CD14-positive monocyte (primary cell): Measurements from ENCODE around the gene CCNI2. TPM values are rescaled to one million over a fixed set of nuclear protein-coding genes. Genes with fewer than 3 reads are reported as not detected.

ENCODE experiments used
- DNase-seq, 3 donors: peaks; one replicate each; pipeline ENCODE4 v3.0.0-alpha.2; 2011 to 2022
- H2AFZ ChIP-seq: 2 replicates; pipeline ENCODE4 v1.6.0; 2012; ENCODE audit warnings: mild to moderate bottlenecking, low read depth, low read length, inconsistent platforms; ENCODE audit not compliant: insufficient read depth, poor library complexity, severe bottlenecking
- H3K27ac ChIP-seq, 2 donors: 1 replicate in 1 of 2; 2 replicates in 1 of 2; pipeline ENCODE4 v1.5.1; 2012 to 2013; ENCODE audit warnings: low read length in 2 of 2, control low read depth in 1 of 2, inconsistent platforms in 1 of 2, low read depth in 1 of 2, mild to moderate bottlenecking in 1 of 2
- H3K27me3 ChIP-seq, 2 donors: one replicate each; pipeline versions ENCODE4 v1.6.0 to v1.6.1; 2011 to 2013; ENCODE audit warnings: low read length in 2 of 2; ENCODE audit not compliant: control insufficient read depth in 2 of 2, insufficient read depth in 2 of 2
- H3K36me3 ChIP-seq, 2 donors: replicated peaks in 1 of 2; 1 replicate in 1 of 2; 2 replicates in 1 of 2; pipeline versions ENCODE4 v1.5.1 to v1.6.1; 2012 to 2013; ENCODE audit warnings: low read length in 2 of 2, control low read depth in 1 of 2, inconsistent platforms in 1 of 2, mild to moderate bottlenecking in 1 of 2; ENCODE audit not compliant: insufficient read depth in 2 of 2, control insufficient read depth in 1 of 2
- H3K4me1 ChIP-seq, 2 donors: 1 replicate in 1 of 2; 2 replicates in 1 of 2; pipeline versions ENCODE4 v1.5.1 to v1.6.1; 2012 to 2013; ENCODE audit warnings: low read length in 2 of 2, control low read depth in 1 of 2, inconsistent platforms in 1 of 2, mild to moderate bottlenecking in 1 of 2, moderate library complexity in 1 of 2; ENCODE audit not compliant: insufficient read depth in 2 of 2, control insufficient read depth in 1 of 2
- H3K4me2 ChIP-seq: replicated peaks from 2 replicates; pipeline ENCODE3; 2012; ENCODE audit warnings: low read length, moderate library complexity, mild to moderate bottlenecking; ENCODE audit not compliant: poor library complexity, severe bottlenecking; ENCODE audit errors: extremely low read depth
- H3K4me3 ChIP-seq, 3 experiments: fragments of 200-600 bp in 1 of 3; sonication (generic) in 1 of 3; replicated peaks in 1 of 3; 1 replicate in 2 of 3; 2 replicates in 1 of 3; pipeline ENCODE4 v1.5.1; 2011 to 2013; ENCODE audit warnings: low read length in 3 of 3, mild to moderate bottlenecking in 3 of 3, control low read depth in 2 of 3, low read depth in 2 of 3, inconsistent platforms in 1 of 3, moderate library complexity in 1 of 3
- H3K79me2 ChIP-seq: 2 replicates; pipeline ENCODE4 v1.6.0; 2012; ENCODE audit warnings: mild to moderate bottlenecking, control low read depth, inconsistent platforms, low read length, moderate library complexity; ENCODE audit not compliant: insufficient read depth
- H3K9ac ChIP-seq: 2 replicates; pipeline ENCODE4 v1.6.0; 2017; ENCODE audit warnings: low read length, mild to moderate bottlenecking; ENCODE audit not compliant: insufficient read depth, poor library complexity, severe bottlenecking
- H3K9me3 ChIP-seq, 2 donors: replicated peaks in 1 of 2; 1 replicate in 1 of 2; 2 replicates in 1 of 2; pipeline versions ENCODE4 v1.5.1 to v1.6.1; 2012 to 2013; ENCODE audit warnings: low read length in 2 of 2, control low read depth in 1 of 2; ENCODE audit not compliant: control insufficient read depth in 1 of 2, insufficient read depth in 1 of 2
- H4K20me1 ChIP-seq: 2 replicates; pipeline ENCODE4 v1.6.0; 2012; ENCODE audit warnings: mild to moderate bottlenecking, low read length, control low read depth, moderate library complexity; ENCODE audit not compliant: insufficient read depth
- H3K27ac Mint-ChIP-seq, 7 donors: one replicate each; pipeline ENCODE4 v1.8.0; 2020; ENCODE audit warnings: mild to moderate bottlenecking in 7 of 7, mixed read lengths in 7 of 7, moderate library complexity in 6 of 7, inconsistent platforms in 2 of 7
- H3K27me3 Mint-ChIP-seq, 3 donors: one replicate each; pipeline ENCODE4 v1.8.0; 2021 to 2022; ENCODE audit warnings: low read depth in 3 of 3, mild to moderate bottlenecking in 3 of 3, mixed read lengths in 3 of 3, moderate library complexity in 3 of 3, inconsistent platforms in 1 of 3
- H3K36me3 Mint-ChIP-seq, 2 donors: one replicate each; pipeline ENCODE4 v1.8.0; 2020; ENCODE audit warnings: mixed read lengths in 2 of 2, inconsistent platforms in 1 of 2, mild to moderate bottlenecking in 1 of 2
- H3K4me1 Mint-ChIP-seq: one replicate; pipeline ENCODE4 v1.8.0; 2020; ENCODE audit warnings: mild to moderate bottlenecking, mixed read lengths
- H3K4me3 Mint-ChIP-seq, 2 donors: one replicate each; pipeline ENCODE4 v1.8.0; 2020; ENCODE audit warnings: mild to moderate bottlenecking in 2 of 2, mixed read lengths in 2 of 2, moderate library complexity in 1 of 2
- H3K9me3 Mint-ChIP-seq, 7 donors: one replicate each; pipeline ENCODE4 v1.8.0; 2020 to 2022; ENCODE audit warnings: mixed read lengths in 7 of 7, mild to moderate bottlenecking in 6 of 7, moderate library complexity in 6 of 7, inconsistent platforms in 2 of 7
- CTCF ChIP-seq: fragments of 200-600 bp; IDR thresholded peaks from one replicate; pipeline ENCODE4 v1.8.0; 2022; ENCODE audit warnings: antibody characterized with exemption, mild to moderate bottlenecking
- WGBS: methylation state at CpG from one replicate; pipeline ENCODE4 v1.1.5; 2013; ENCODE audit warnings: missing lambda C conversion rate; ENCODE audit not compliant: insufficient coverage; 5-methylcytosine and 5-hydroxymethylcytosine counted together
- intact Hi-C, 2 donors: fragments of 100-400 bp; cut with micrococcal nuclease; formaldehyde crosslinking; loops; one replicate each; pipeline versions ENCODE4 v1.15.0 to v1.15.1; 2023
- polyA plus RNA-seq, 3 donors: library from polyadenylated mRNA; depleted of rRNA in 1 of 3; unstranded in 2 of 3; stranded (reverse) in 1 of 3; fragments of 300-500 nt in 2 of 3; fragments of >200 nt in 1 of 3; fragmentation: Illumina TruSeq in 2 of 3; gene quantifications; 1 replicate in 2 of 3; 2 replicates in 1 of 3; pipeline ENCODE4 v1.2.3, GENCODE V29; 2012 to 2021

Gene CCNI2
- polyA plus RNA-seq, 3 donors, result 0.72 TPM; not detected in 2

- Histone ChIP-seq H3K4me1 (peaks cover 15 to 17% of the 10 kb centered on the region in 2 donors), H3K4me2 (peak overlapping the region; percentile 80), H4K20me1 (no peaks in the 10 kb centered on the region), H3K9ac (peak overlapping the region; percentile 59), H3K4me3 (peak overlapping the region; percentile 31 to 76 (median 46)), H2AFZ (peak overlapping the region; percentile 88), H3K27ac (no peak overlapping the region), H3K9me3 (peaks cover 3 to 9% of the 10 kb centered on the region in 2 donors), H3K27me3 (peaks cover 46 to 69% of the 10 kb centered on the region in 2 donors), H3K79me2 (no peaks in the 10 kb centered on the region), H3K36me3 (no peaks in the 10 kb centered on the region)
- no peak for TF ChIP-seq CTCF
- 10% methylated on average over 38 of the region's 39 CpGs for WGBS
- Mint-ChIP-seq H3K4me3 (peak overlapping the region; percentile 58 to 81), H3K4me1 (peaks cover 21% of the 10 kb centered on the region), H3K27me3 (peaks cover 58 to 80% (median 60%) of the 10 kb centered on the region in 3 donors), H3K27ac (no peak overlapping the region), H3K9me3 (peaks cover 0 to 11% (median 1%) of the 10 kb centered on the region in 7 donors), H3K36me3 (peaks cover 3 to 4% of the 10 kb centered on the region in 2 donors)
- no peak for DNase-seq
- intact Hi-C loops, result no loop called here
Observed at GRCh38 chr5:132776131-132776937, 29.1 kb downstream of the CCNI2 start.

- peaks cover 46 to 73% of the 10 kb centered on the region in 2 donors for H3K27me3 ChIP-seq
- H3K27me3 Mint-ChIP-seq, result peaks cover 63 to 84% (median 63%) of the 10 kb centered on the region in 3 donors
- H3K36me3 ChIP-seq, result no peaks in the 10 kb centered on the region
- H3K27ac ChIP-seq, result no peak overlapping the region
- H3K4me3 Mint-ChIP-seq, result no peak overlapping the region
- peaks cover 3 to 4% of the 10 kb centered on the region in 2 donors for H3K36me3 Mint-ChIP-seq
- H3K79me2 ChIP-seq, result no peaks in the 10 kb centered on the region
- TF ChIP-seq CTCF, result no peak
- H3K4me3 ChIP-seq, result peak overlapping the region; percentile 46 to 76 (median 61)
- peak overlapping the region; percentile 59 for H3K9ac ChIP-seq
- H3K4me1 ChIP-seq, result peaks cover 16 to 19% of the 10 kb centered on the region in 2 donors
- intact Hi-C loops, result no loop called here
- no peaks in the 10 kb centered on the region for H4K20me1 ChIP-seq
- H3K27ac Mint-ChIP-seq, result no peak overlapping the region
- peaks cover 3 to 9% of the 10 kb centered on the region in 2 donors for H3K9me3 ChIP-seq
- DNase-seq, result no peak
- H3K4me1 Mint-ChIP-seq, result peaks cover 22% of the 10 kb centered on the region
- under 1% methylated on average over 40 of the region's 40 CpGs for WGBS
- peaks cover 0 to 11% (median 3%) of the 10 kb centered on the region in 7 donors for H3K9me3 Mint-ChIP-seq
- peak overlapping the region; percentile 88 for H2AFZ ChIP-seq
- peak overlapping the region; percentile 80 for H3K4me2 ChIP-seq
Observed at GRCh38 chr5:132776938-132777208, 29.6 kb downstream of the CCNI2 start.
